ENCODE measurements around the gene TNS1. TPM values are rescaled to one million over a fixed set of nuclear protein-coding genes. Genes with fewer than 3 reads are reported as not detected.

TNS1 gene
- total RNA-seq, 1 donor from 2014 or later, result 828 TPM

- Histone ChIP-seq H3K27me3 (ENCODE audit: low read depth) (no peaks in the 10 kb centered on the region), H3K36me3 (no peaks in the 10 kb centered on the region), H3K4me1 (peaks cover 54% of the 10 kb centered on the region), H3K27ac (replicated peaks) (peak overlapping the region; percentile 84), H3K9me3 (replicated peaks) (no peaks in the 10 kb centered on the region), H3K4me3 (peak overlapping the region; percentile 43)
- peak; percentile 88 for TF ChIP-seq CTCF (IDR thresholded peaks at IDR 0.05; ENCODE audit: borderline replicate concordance)
- peak; percentile 88 for DNase-seq
- intact Hi-C loops (cut with micrococcal nuclease), result loop anchor here (2.0 to 5.0 kb wide), 3 partner anchors 36 to 199 kb away; no protein-coding TSS in a partner anchor
Measured at GRCh38 chr2:217988014-217988839, 14.6 kb downstream of the TNS1 start.

- Histone ChIP-seq H3K27me3 (ENCODE audit: low read depth) (no peaks in the 10 kb centered on the region), H3K27ac (replicated peaks) (peak overlapping the region; percentile 84), H3K4me1 (peaks cover 62% of the 10 kb centered on the region), H3K4me3 (no peak overlapping the region), H3K36me3 (no peaks in the 10 kb centered on the region), H3K9me3 (replicated peaks) (no peaks in the 10 kb centered on the region)
- intact Hi-C loops (cut with micrococcal nuclease), result loop anchor here (5.0 kb wide), 2 partner anchors 35 to 100 kb away; no protein-coding TSS in a partner anchor
- no peak for TF ChIP-seq CTCF (IDR thresholded peaks at IDR 0.05; ENCODE audit: borderline replicate concordance)
- no peak for DNase-seq
Measured at GRCh38 chr2:217987391-217987790, 15.4 kb downstream of the TNS1 start.

GRCh38 chr2:217986256-217986961 lies 16.4 kb downstream of the TNS1 start:
- no peak for TF ChIP-seq CTCF (IDR thresholded peaks at IDR 0.05; ENCODE audit: borderline replicate concordance)
- intact Hi-C loops (cut with micrococcal nuclease), result loop anchor here (5.0 kb wide), 2 partner anchors 34 to 99 kb away; no protein-coding TSS in a partner anchor
- H3K4me3 ChIP-seq, result no peak overlapping the region
- no peaks in the 10 kb centered on the region for H3K27me3 ChIP-seq (ENCODE audit: low read depth)
- H3K4me1 ChIP-seq, result peaks cover 72% of the 10 kb centered on the region
- DNase-seq, result no peak
- no peaks in the 10 kb centered on the region for H3K9me3 ChIP-seq (replicated peaks)
- no peaks in the 10 kb centered on the region for H3K36me3 ChIP-seq
- H3K27ac ChIP-seq (replicated peaks), result no peak overlapping the region

GRCh38 chr2:217983276-217984233 lies 19.2 kb downstream of the TNS1 start:
- Histone ChIP-seq H3K9me3 (replicated peaks) (no peaks in the 10 kb centered on the region), H3K4me3 (no peak overlapping the region), H3K4me1 (peaks cover 93% of the 10 kb centered on the region), H3K36me3 (no peaks in the 10 kb centered on the region), H3K27ac (replicated peaks) (peak overlapping the region; percentile 85), H3K27me3 (ENCODE audit: low read depth) (no peaks in the 10 kb centered on the region)
- TF ChIP-seq CTCF (IDR thresholded peaks at IDR 0.05; ENCODE audit: borderline replicate concordance), result no peak
- intact Hi-C loops (cut with micrococcal nuclease), result no loop called here
- DNase-seq, result no peak

GRCh38 chr2:217981971-217982370 lies 20.8 kb downstream of the TNS1 start:
- no peak overlapping the region for H3K4me3 ChIP-seq
- H3K9me3 ChIP-seq (replicated peaks), result no peaks in the 10 kb centered on the region
- DNase-seq, result no peak
- H3K27ac ChIP-seq (replicated peaks), result peak overlapping the region; percentile 85
- intact Hi-C loops (cut with micrococcal nuclease), result no loop called here
- no peaks in the 10 kb centered on the region for H3K27me3 ChIP-seq (ENCODE audit: low read depth)
- no peaks in the 10 kb centered on the region for H3K36me3 ChIP-seq
- peaks cover 93% of the 10 kb centered on the region for H3K4me1 ChIP-seq
- no peak for TF ChIP-seq CTCF (IDR thresholded peaks at IDR 0.05; ENCODE audit: borderline replicate concordance)
